Motor neuron (in vitro differentiated cells): ENCODE measurements around the gene PDCD4. TPM values are rescaled to one million over a fixed set of nuclear protein-coding genes. Genes with fewer than 3 reads are reported as not detected.
A peak's percentile ranks its signal among the peaks of the same experiment; 100 is the strongest.

ENCODE experiments used
- ATAC-seq, 8 experiments: fragments of 200-7000 bp; cut with Tn5 transposase; replicated peaks in 6 of 8; 2 replicates each; pipeline ENCODE4 v1.8.0; 2021; ENCODE audit warnings: mild to moderate bottlenecking in 8 of 8, moderate library complexity in 8 of 8
- H3K27ac ChIP-seq, 2 donors: fragments of 250-450 bp; sonication (Bioruptor Pico); 2 replicates each; pipeline ENCODE4 v1.9.0; 2021; ENCODE audit warnings: antibody characterized with exemption in 2 of 2, mild to moderate bottlenecking in 2 of 2, moderate library complexity in 1 of 2
- H3K4me1 ChIP-seq, 2 donors: fragments of 250-450 bp; sonication (Bioruptor Pico); replicated peaks in 1 of 2; 2 replicates each; pipeline ENCODE4 v1.6.1; 2021; ENCODE audit warnings: antibody characterized with exemption in 2 of 2, mild to moderate bottlenecking in 2 of 2, moderate library complexity in 1 of 2
- H3K4me3 ChIP-seq, 5 donors: fragments of 250-450 bp; sonication (Bioruptor Pico); 2 replicates each; pipeline ENCODE4 v1.9.0; 2021; ENCODE audit warnings: antibody characterized with exemption in 5 of 5, mild to moderate bottlenecking in 5 of 5, moderate library complexity in 4 of 5
- WGBS, 10 experiments: fragments of 450-650 bp; shearing (Covaris generic); methylation state at CpG; one replicate each; pipeline ENCODE4 v1.0.0; 2022; 5-methylcytosine and 5-hydroxymethylcytosine counted together
- in situ Hi-C, 9 experiments: fragments of 400-800 bp; cut with MboI; loops; one replicate each; pipeline ENCODE4 v1.15.0; 2021; ENCODE audit warnings: low sequenced_read_pairs in 9 of 9, low pct_unique_long_range_greater_than_20kb in 2 of 9; ENCODE audit not compliant: unreplicated experiment in 9 of 9
- total RNA-seq, 8 experiments: library from RNA; unstranded; fragments of 300-600 nt; gene quantifications; 2 replicates each; pipeline versions ENCODE4 v1.2.3 to v1.2.4, GENCODE V29; 2022

The PDCD4 gene
- total RNA-seq, 8 experiments from 2014 or later: 34.2 to 141 (median 55.0) TPM

- peaks cover 0 to 20% of the 10 kb centered on the region in 2 donors for H3K4me1 ChIP-seq
- in situ Hi-C loops: no loop called here
- 27 to 100% (median 92%) methylated on average over 1 to 10 of the region's 14 CpGs; no CpG with 5 or more reads in 1 of the 10 experiments for WGBS, 10 experiments
- no peak overlapping the region for H3K27ac ChIP-seq
- peak in 2 of 8 experiments; percentile 31 to 34 for ATAC-seq
- H3K4me3 ChIP-seq: no peak overlapping the region
These were observed 37.6 kb upstream of the PDCD4 start for GRCh38 chr10:110833941-110834628.

GRCh38 chr10:110834629-110835301 lies 37.0 kb upstream of the PDCD4 start:
- H3K4me3 ChIP-seq: no peak overlapping the region
- no peak overlapping the region for H3K27ac ChIP-seq
- peak in 6 of 8 experiments; percentile 19 to 98 (median 54) for ATAC-seq
- in situ Hi-C loops: no loop called here
- H3K4me1 ChIP-seq: peaks cover 0 to 20% of the 10 kb centered on the region in 2 donors
- WGBS, 10 experiments: 36 to 100% (median 61%) methylated on average over 1 to 5 of the region's 6 CpGs; no CpG with 5 or more reads in 3 of the 10 experiments

GRCh38 chr10:110835841-110836240 lies 35.9 kb upstream of the PDCD4 start:
- Histone ChIP-seq H3K4me3 (no peak overlapping the region), H3K4me1 (peaks cover 0 to 20% of the 10 kb centered on the region in 2 donors), H3K27ac (no peak overlapping the region)
- in situ Hi-C loops: no loop called here
- ATAC-seq: no peak
- WGBS, 10 experiments: 56 to 96% (median 86%) methylated on average over 3 to 7 of the region's 7 CpGs; no CpG with 5 or more reads in 4 of the 10 experiments

- in situ Hi-C loops: no loop called here
- no peak overlapping the region for H3K4me3 ChIP-seq
- 60 to 96% (median 81%) methylated on average over 1 to 3 of the region's 3 CpGs; no CpG with 5 or more reads in 5 of the 10 experiments for WGBS, 10 experiments
- no peak overlapping the region for H3K27ac ChIP-seq
- ATAC-seq: no peak
- H3K4me1 ChIP-seq: peaks cover 0 to 20% of the 10 kb centered on the region in 2 donors
These were observed 35.0 kb upstream of the PDCD4 start for GRCh38 chr10:110836706-110837105.

- in situ Hi-C loops: no loop called here
- WGBS, 10 experiments: 63 to 100% (median 83%) methylated on average over 1 to 2 of the region's 2 CpGs; no CpG with 5 or more reads in 1 of the 10 experiments
- Histone ChIP-seq H3K27ac (no peak overlapping the region), H3K4me3 (no peak overlapping the region), H3K4me1 (peaks cover 0 to 20% of the 10 kb centered on the region in 2 donors)
- ATAC-seq: no peak
These were observed 34.1 kb upstream of the PDCD4 start for GRCh38 chr10:110837418-110838171.

- Histone ChIP-seq H3K27ac (no peak overlapping the region), H3K4me3 (no peak overlapping the region), H3K4me1 (peaks cover 0 to 4% of the 10 kb centered on the region in 2 donors)
- in situ Hi-C loops: no loop called here
- peak in 1 of 8 experiments; percentile 34 for ATAC-seq
- WGBS, 10 experiments: 20 to 80% (median 52%) methylated on average over 1 to 2 of the region's 5 CpGs; no CpG with 5 or more reads in 6 of the 10 experiments
These were observed 31.4 kb upstream of the PDCD4 start for GRCh38 chr10:110840225-110840922.

- WGBS, 10 experiments: 41 to 100% (median 82%) methylated on average over 1 to 3 of the region's 3 CpGs; no CpG with 5 or more reads in 6 of the 10 experiments
- ATAC-seq: peak in 1 of 8 experiments; percentile 11
- Histone ChIP-seq H3K27ac (no peak overlapping the region), H3K4me1 (peaks cover 0 to 4% of the 10 kb centered on the region in 2 donors), H3K4me3 (no peak overlapping the region)
- in situ Hi-C loops: no loop called here
These were observed 30.8 kb upstream of the PDCD4 start for GRCh38 chr10:110840923-110841428.

- ATAC-seq: peak in 3 of 8 experiments; percentile 29 to 42 (median 30)
- H3K4me1 ChIP-seq: peaks cover 0 to 4% of the 10 kb centered on the region in 2 donors
- H3K4me3 ChIP-seq: no peak overlapping the region
- no peak overlapping the region for H3K27ac ChIP-seq
- in situ Hi-C loops: no loop called here
- WGBS, 10 experiments: 33 to 100% (median 90%) methylated on average over 1 to 4 of the region's 9 CpGs; no CpG with 5 or more reads in 3 of the 10 experiments
These were observed 29.9 kb upstream of the PDCD4 start for GRCh38 chr10:110841767-110842267.

- Histone ChIP-seq H3K27ac (no peak overlapping the region), H3K4me3 (no peak overlapping the region), H3K4me1 (peaks cover 0 to 4% of the 10 kb centered on the region in 2 donors)
- peak in 7 of 8 experiments; percentile 43 to 80 (median 58) for ATAC-seq
- 40 to 100% (median 80%) methylated on average over 1 to 6 of the region's 7 CpGs; no CpG with 5 or more reads in 4 of the 10 experiments for WGBS, 10 experiments
- in situ Hi-C loops: no loop called here
These were observed 29.3 kb upstream of the PDCD4 start for GRCh38 chr10:110842326-110842904.

- 0 to 100% (median 63%) methylated on average over 1 to 2 of the region's 2 CpGs; no CpG with 5 or more reads in 4 of the 10 experiments for WGBS, 10 experiments
- in situ Hi-C loops: no loop called here
- H3K27ac ChIP-seq: no peak overlapping the region
- no peaks in the 10 kb centered on the region for H3K4me1 ChIP-seq
- H3K4me3 ChIP-seq: no peak overlapping the region
- peak in 2 of 8 experiments; percentile 4 to 7 for ATAC-seq
These were observed 28.7 kb upstream of the PDCD4 start for GRCh38 chr10:110843031-110843430.

GRCh38 chr10:110843796-110844616 lies 27.7 kb upstream of the PDCD4 start:
- in situ Hi-C loops: no loop called here
- Histone ChIP-seq H3K4me1 (no peaks in the 10 kb centered on the region), H3K4me3 (no peak overlapping the region), H3K27ac (no peak overlapping the region)
- 47 to 97% (median 87%) methylated on average over 1 to 6 of the region's 8 CpGs; no CpG with 5 or more reads in 3 of the 10 experiments for WGBS, 10 experiments
- ATAC-seq: no peak
